ENCODE results near the gene HNRNPM.
A peak's percentile ranks its signal among the peaks of the same experiment; 100 is the strongest.
"Not testable (repeated sequence)": the region's sequence is repeated elsewhere in the genome, so short reads cannot be mapped to it uniquely, and the experiment has no call there.

Gene HNRNPM, protein sequence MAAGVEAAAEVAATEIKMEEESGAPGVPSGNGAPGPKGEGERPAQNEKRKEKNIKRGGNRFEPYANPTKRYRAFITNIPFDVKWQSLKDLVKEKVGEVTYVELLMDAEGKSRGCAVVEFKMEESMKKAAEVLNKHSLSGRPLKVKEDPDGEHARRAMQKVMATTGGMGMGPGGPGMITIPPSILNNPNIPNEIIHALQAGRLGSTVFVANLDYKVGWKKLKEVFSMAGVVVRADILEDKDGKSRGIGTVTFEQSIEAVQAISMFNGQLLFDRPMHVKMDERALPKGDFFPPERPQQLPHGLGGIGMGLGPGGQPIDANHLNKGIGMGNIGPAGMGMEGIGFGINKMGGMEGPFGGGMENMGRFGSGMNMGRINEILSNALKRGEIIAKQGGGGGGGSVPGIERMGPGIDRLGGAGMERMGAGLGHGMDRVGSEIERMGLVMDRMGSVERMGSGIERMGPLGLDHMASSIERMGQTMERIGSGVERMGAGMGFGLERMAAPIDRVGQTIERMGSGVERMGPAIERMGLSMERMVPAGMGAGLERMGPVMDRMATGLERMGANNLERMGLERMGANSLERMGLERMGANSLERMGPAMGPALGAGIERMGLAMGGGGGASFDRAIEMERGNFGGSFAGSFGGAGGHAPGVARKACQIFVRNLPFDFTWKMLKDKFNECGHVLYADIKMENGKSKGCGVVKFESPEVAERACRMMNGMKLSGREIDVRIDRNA
- total RNA-seq, result 267 reads per million, percentile 95 among the genes with 10 or more reads in this experiment

DNA sequence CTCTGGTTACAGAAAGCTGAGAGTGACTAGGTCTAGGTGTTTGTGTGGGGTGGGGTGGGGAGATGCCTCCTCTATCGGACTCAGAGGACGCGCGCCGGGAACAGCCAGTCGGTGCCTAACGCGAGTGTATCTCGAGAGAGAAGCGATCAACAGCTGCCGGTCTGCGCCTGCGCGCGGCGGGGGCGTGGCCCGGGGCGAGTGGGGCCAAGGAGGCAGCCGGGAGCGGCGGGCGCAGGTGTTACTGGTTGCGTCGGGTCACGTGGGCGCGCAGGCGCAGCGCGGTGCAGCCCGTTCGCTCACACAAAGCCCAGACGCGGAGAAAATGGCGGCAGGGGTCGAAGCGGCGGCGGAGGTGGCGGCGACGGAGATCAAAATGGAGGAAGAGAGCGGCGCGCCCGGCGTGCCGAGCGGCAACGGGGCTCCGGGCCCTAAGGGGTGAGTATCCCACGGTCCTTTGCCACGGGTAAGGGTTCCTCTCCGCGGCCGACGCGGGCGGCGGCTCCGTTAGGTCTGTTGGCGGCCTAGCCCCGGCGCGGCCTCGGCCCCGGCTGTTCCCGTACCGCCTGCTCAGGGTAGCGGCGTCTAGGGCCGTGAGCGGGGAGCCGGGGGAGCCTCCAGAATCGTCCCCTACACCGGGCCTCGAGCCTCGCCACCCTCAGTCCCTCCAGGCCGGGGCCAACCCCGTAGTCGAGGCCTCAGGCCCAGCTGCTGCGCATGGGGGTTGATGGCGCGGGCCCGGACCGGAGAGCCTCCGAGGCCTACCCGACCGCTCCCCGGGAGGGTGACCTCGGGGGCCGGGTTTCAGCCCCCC, at the start of gene HNRNPM:
Gene HNRNPM, plus strand, starts transcription at position 299 of the 811 bp plus-strand sequence. Its CDS starts 24 bp downstream, at position 323.
- peak; percentile 100 for DNase-seq

DNA sequence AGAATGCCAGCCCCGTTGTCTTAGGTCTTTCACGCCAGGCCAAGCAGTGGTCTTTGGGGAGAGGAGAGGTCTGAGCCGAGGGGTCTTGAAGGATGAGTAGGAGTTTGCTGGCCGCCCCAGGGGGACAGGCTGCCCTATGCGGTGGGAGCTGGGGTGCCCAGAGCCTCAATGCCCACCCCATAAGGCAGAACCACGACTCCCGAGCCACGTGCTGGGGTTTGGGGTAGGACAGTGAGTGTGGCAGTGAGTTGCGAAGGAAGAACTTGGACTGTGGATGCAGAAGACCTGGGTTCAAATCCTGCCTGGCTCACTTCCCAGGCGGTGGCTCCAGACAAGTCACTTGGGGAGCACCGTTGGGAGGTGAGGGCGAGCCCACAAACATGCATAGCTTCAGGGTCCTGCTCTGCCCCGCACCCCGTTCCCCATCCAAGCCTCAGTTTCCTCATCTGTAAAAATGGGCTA, 49.1 kb upstream of the HNRNPM start:
- DNase-seq, result no peak

DNA sequence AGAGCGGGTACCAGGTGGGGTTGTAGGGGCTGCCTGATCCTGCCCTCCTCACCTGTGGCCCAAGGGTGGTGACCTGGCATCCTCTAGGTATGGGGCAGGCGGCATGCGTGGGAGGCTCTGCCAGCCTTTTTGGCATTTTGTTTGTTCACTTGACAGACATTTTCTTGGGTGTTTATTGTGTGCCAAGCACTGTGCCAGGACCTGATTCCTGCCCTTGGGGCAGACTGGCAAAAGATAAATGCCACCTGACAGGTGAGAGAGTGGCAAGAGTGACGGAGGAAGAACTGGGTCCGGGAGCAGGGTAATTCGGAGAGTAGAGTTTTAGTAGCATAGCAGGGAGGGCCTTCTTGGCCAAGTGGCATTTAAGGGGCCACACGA, 48.6 kb upstream of the HNRNPM start:
- DNase-seq, result no peak

DNA sequence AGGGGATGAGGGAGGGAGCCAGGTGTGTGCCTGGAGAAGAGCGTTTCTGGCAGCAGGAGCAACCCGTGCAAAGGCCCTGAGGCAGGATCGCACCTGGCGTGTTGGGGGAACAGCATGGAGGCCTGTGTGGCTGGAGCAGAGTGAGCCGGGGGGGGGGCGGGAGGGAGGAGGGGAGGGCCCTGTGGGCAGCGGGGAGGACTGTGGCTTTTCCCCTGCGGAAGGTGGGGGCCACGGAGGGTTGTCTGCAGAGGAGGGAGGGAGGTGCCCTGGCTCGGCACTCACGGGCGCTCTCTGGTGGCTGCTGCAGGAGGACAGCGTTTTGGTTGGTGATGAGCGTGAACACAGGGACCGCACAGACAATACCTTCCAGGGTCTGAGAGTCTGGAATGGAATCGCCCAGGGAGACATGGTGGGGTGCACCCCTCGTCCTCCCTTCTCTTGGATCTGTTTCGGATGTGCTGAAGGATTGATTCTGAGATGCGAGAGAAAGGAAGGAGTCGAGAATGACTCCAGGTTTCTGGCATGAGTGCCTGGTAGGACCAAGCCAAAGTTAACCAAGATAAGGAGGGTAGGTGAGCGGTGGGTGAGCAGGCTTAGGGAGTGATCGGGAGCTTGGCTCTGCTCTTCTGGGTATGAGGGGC, 48.1 kb upstream of the HNRNPM start:
- peak; percentile 60 for DNase-seq

DNA sequence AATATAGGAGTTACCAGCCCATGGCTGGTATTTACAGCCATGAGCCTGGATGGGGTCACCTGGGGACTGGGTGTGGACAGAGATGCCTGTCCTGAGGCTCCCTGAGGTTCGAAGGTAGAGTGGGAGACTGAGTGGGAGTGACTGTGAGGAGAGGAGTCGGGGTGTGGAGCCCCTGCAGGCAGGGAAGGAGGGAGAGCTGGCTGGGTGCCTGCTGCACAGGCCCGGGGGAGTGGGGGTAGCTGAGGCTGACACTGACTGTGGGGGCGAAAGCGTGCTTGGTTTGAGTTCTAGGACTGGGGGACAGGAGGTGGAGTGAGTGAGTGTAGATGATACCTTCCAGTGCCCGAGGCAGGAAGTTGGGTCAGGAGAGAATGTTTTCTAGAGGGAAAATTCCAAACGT, 47.5 kb upstream of the HNRNPM start:
- DNase-seq, result no peak

DNA sequence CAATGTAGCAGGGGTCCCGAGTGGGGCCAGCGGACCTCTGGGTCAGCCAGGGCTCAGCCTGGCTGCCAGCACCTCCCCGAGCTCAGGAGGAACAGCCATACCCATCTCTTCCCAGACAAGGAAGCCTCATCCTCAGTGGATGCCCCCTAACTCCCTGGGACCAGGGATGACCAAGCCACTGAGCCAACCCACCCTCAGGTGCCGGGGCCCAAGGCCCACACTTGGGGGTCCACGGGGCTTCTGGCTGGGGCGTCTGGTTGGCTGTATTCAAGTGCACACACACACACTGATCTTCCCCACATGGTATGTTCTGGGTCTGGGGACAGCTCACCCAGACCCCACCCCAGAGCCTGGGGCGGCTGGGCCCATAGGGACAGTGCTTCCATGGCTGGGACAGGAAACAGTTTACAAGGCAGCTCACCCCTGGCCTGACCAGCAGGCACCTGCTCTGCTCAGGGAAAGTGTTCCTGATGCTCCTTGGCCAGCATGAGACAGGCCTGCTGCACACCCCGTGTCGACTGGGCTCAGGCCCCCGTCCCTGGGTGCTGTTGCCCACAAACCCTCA, 46.9 kb upstream of the HNRNPM start:
- DNase-seq, result no peak

DNA sequence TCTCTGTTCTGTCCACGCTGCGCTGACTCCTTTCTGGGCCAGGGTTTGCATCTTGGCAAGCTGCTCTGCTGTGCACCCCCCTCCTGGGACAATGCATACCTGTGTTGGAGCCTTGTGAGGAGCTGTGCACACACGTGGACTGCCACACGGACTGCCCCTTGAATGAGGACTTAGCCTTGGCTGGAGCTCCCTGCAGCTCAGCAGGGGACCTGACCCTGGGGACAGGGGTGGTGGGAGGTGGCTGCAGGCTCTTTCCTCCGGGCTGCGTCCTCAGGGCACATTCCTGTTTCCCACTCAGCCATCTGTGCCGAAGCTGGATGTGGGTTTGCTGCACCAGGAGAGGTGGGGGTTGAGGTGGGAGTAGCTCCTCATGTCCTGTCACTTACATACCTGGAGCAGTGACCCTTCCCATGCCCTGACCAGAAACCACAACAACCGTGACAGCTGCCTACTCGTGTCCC, 46.4 kb upstream of the HNRNPM start:
- DNase-seq, result no peak

DNA sequence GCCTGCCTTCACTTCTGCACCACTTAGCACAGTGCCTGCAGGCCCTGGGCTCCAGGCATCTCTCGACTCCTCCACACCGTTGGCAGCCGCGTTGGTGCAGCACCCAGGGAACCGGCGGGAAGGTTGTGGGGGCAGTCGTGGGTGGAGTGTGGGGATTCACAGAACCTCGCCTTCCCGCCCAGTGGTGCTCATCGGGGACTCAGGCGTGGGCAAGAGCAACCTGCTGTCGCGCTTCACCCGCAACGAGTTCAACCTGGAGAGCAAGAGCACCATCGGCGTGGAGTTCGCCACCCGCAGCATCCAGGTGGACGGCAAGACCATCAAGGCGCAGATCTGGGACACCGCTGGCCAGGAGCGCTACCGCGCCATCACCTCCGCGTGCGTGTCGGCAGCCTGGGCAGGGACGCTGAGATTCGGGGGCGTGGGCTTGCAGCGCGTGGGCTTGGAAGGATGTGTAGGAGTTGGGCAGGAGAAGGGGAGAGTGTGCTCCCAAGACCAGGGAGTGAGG, 45.0 kb upstream of the HNRNPM start:
- DNase-seq, result no peak

DNA sequence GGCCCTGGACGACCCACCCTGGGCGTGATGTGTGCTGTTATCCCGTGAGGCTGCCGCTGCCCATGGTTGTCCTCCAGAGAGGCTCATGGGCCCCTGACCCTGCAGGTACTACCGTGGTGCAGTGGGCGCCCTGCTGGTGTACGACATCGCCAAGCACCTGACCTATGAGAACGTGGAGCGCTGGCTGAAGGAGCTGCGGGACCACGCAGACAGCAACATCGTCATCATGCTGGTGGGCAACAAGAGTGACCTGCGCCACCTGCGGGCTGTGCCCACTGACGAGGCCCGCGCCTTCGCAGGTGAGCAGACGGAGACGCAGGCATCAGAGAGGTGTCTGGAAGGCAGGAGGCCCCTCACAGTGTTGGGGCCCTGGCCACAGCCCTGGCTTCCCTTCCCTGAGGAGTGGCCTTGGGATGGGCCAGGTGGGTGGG, 42.8 kb upstream of the HNRNPM start:
- no peak for DNase-seq

DNA sequence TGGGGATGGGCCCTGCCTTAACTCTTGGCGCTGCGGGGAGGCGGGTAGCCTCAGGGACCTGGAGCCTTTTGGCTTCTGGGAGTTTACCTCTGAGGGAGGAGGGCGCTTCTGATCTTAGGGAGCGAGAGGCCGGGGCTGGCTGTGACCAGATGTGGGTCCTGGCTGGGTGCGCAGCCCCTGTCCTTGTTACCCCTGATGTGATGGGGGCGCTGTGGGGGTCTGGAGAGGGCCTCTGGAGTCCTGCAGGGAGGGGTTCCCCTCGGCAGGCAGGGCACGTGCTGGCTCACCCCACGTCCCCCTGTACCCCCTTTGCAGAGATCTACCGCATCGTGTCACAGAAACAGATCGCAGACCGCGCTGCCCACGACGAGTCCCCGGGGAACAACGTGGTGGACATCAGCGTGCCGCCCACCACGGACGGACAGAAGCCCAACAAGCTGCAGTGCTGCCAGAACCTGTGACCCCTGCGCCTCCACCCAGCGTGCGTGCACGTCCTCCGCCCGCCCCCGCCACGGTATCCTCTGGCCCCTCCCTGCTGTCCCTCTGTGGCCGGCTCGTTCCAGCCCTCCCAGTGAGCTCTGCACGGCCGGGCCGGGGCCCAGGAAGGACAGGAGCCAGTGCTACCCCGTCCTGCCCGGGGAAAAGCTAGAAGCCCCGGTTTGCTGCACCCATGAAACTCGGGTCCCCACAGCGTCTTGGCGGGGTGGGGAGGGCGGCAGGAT, 41.5 kb upstream of the HNRNPM start:
- DNase-seq, result no peak

DNA sequence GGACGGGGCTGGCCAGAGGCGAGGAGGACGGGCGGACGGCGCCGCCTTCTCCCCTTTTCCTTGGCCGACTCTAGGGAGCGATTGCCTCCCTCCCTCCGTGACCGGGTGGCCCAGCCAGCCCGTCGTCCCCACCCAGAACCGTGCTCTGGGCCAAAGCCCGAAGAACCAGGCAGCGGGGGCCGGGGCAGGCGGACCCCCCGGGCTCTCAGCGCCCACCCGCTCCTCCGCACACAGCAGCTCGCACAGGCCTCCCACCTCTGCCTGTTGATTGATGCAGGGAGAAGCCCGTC, 41.0 kb upstream of the HNRNPM start:
- no peak for DNase-seq

DNA sequence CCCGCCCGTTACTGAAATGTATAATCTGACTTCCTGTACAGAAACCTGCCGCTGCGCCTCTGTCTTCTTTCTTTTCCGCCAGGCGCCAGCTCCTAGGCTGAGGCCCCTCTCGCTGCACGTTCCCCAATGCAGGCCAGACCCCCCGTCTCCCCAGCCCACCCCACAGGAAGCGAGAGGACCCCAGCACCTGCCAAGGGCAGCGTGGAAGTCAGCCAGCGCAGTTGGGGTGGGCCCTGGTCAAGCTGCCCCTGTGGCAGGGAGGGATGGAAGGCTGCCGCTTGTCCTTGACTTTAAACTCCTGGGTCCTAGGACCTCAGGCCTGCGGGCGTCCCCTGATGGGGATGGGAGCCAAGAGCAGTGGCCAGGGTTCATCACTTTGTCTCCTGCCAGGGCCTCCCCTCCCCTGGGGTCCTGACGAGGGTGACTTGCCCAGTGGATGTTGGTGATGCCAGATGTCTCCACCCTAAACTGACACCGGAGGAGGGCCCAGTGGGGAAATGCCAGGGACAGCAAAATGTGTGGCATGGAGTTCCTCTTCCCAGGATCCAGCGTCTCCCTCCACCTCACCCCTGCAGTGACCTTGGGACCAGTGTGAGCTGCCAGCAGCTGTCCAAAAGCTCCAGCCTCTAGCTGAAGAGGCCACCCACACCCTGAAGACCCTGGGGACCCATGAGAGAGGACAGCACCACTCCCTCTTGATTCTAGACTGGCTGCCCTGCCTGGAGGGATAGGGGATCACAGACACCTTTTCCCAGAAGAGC, 40.2 kb upstream of the HNRNPM start:
- no peak for DNase-seq

DNA sequence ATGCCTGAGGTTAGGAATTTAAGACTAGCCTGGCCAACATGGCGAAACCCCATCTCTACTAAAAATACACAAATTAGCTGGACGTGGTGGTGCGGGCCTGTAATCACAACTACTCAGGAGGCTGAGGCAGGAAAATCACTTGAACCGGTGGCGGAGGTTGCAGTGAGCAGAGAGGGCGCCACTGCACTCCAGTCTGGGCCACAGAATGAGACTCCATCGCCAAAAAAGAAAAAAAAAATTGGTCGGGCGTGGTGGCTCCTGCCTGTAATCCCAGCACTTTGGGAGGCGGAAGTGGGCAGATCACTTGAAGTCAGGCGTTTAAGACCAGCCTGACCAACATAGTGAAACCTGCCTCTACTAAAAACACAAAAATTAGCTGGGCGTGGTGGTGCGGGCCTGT, 34.1 kb upstream of the HNRNPM start:
- DNase-seq, result not testable (repeated sequence)

DNA sequence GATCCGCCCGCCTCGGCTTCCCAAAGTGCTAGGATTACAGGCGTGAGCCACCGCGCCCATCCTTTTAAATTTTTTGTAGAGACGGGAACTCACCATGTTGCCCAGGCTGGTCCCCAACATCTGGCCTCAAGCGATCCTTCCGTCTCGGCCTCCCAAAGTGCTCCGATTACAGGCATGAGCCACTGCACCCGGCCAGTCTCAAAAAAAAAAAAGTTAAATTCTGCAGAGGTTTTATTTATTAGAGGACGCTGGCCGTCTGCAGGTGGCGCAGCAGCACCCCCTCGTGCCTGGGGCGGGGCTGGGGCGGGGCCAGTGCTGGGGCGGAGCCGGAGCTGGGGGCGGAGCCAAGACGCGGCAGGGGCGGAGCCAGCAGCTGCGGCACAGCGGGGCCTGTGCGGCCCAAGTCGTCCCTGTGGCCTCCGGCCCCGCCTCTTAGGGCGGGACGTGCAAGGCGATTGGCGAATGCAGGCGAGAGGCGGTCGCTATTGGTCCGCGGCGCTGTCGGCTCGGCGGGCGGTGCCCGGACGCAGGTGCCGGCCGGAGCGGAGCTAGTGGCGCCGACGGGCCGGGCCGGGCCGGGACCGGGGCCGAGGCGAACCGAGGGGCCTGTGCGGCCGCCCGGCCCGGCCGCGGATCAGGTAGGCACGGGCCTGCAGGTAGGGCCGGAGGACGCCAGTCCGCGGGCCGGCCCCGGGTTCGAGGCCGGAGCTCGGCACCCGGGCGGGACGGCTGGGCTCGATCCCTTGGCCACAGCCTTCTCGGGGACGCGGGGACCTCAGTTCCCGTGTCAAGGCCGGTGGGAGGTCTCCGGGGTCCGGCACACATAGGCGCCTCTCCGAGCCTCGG, 31.8 kb upstream of the HNRNPM start, which contains the start of gene MARCHF2:
Gene MARCHF2, plus strand, starts transcription at position 523 of the 846 bp plus-strand sequence. CDS start 8,536 bp downstream, outside the sequence.
- peak; percentile 91 for DNase-seq

DNA sequence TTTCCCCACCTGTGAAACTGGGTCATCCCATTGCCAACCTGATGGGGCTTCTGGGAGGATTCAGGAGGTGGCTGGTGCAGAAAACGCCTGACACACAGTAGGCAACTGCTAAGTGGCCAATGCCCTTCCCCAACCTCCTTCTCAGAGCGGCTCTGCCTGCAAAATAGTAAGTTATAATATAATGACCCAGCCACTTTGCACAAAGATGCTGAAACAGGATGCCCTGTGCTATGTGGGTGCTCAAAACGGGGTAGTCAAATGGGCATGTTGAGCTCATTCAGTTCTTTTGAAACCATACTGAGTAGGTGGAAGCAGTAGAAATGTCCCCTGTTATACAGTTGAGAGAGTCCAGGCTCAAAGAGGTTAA, 31.2 kb upstream of the HNRNPM start:
- DNase-seq, result no peak

DNA sequence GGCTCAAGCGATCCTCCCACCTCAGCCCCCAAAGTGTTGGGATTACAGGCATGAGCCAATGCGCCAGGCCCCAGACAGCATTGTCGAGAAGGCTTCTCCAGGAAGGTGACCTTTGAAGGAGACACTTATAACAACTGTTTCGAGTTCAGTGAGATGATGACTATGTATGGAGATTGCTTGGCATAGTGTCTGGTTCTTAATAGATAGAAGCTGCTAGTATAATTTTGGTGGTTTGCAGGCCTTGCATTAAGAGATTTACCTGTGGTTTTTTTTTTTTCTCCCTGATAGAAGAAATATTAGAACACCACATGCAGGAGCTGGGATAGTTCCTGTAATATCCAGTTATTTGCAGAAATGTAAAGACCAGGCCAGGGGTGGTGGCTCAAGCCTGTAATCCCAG, 28.0 kb upstream of the HNRNPM start:
- no peak for DNase-seq

DNA sequence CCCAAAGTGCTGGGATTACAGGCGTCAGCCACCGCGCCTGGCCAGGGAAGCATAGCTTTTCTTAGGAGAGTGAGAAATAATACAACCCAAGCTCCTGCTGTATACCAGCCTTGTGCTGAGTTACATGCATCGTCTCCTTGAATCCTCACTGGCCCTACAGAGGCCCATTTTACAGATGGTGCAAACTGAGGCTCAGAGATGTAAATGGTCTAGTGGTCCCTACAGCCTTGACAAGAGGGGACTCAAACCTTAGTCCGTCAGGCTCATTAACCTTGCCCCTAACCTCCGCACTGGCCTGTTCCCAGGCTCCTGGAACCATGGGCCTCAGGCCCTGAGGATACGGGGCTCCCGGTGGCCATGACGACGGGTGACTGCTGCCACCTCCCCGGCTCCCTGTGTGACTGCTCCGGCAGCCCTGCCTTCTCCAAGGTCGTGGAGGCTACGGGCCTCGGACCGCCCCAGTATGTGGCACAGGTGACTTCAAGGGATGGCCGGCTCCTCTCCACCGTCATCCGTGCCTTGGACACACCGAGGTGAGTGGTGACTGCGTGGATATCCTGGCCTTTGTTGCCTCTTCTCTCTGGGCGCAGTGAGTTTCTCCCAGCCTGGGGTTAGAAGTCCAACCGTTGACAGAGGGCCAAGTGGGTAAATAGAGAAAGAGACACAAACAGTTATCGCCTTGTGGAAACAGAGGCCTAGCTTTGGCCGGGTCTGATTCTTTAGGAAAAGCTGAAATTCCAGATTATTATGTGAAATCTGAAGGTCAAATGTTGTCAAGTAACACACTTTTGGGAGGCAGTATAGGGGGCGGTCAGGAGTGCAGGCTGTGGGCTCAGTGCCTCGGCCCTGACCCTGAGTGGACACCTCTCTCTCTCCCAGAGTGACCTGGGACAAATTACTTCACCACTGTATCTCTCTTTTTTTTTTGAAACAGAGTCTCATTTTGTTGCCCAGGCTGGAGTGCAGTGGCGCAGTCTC, 23.0 kb upstream of the HNRNPM start:
- no peak for DNase-seq

DNA sequence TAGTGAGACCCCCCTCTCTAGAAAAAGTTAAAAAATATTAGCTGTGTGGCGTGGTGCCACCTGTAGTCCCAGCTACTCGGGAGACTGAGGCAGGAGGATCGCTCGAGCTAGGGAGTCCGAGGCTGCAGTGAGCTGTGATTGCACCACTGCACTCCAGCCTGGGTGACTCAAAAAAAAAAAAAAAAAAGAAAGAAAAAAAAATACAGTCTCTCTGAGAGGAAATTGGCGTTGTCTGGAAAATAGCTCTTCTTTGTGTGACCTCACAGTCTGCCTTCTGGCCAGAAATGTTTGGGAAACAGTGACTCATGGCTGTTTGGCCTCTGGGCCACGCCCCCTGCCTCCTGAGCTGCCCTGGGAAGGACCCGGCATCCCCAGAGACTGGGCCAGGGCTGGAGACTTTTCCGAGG, 21.0 kb upstream of the HNRNPM start:
- DNase-seq, result no peak

Measured in effector CD4-positive, alpha-beta T cell (primary cell).